ENCODE data around the gene MUCL3.
"Not testable (repeated sequence)": the region's sequence is repeated elsewhere in the genome, so short reads cannot be mapped to it uniquely, and the experiment has no call there.

MUCL3 gene

DNA sequence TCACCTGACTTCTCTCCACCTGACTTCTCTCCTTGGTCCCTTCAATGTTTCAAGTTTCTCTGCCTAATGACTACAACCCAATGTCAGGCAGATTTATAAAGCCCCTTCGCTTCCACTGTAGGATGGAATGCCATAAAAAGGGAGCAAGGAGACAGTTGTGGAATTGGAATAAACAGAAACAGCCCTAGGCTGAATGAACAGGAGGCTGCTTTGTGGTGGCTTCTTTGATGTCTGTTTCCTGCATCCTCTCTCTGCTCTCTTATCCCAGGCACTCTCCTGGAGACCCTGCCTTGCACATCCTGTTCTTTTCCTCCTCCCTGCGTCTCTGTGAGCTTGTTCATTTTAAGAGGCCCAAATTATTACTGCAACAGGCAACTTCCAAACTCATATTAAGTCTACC lies 16.9 kb downstream of the MUCL3 start:
- no peak for DNase-seq (ENCODE audit: low read depth, low spot score)
- Histone ChIP-seq H3K4me3 (ENCODE audit: low read length) (no peak overlapping the region), H3K36me3 (ENCODE audit: control insufficient read depth, insufficient read depth, low read length) (no peaks in the 10 kb centered on the region), H3K27ac (ENCODE audit: low read length) (no peak overlapping the region), H3K4me1 (ENCODE audit: control insufficient read depth, insufficient read depth, low read length) (peaks cover 1% of the 10 kb centered on the region; the same call in 1 of the 2 replicates), H3K27me3 (ENCODE audit: control insufficient read depth, insufficient read depth, low read length) (peaks cover 2% of the 10 kb centered on the region; the same call in 1 of the 2 replicates), H3K9me3 (ENCODE audit: control insufficient read depth, insufficient read depth, low read length) (no peaks in the 10 kb centered on the region)
- WGBS (ENCODE audit: insufficient coverage, insufficient read length): no CpG with 5 or more reads among the region's 2 CpGs

DNA sequence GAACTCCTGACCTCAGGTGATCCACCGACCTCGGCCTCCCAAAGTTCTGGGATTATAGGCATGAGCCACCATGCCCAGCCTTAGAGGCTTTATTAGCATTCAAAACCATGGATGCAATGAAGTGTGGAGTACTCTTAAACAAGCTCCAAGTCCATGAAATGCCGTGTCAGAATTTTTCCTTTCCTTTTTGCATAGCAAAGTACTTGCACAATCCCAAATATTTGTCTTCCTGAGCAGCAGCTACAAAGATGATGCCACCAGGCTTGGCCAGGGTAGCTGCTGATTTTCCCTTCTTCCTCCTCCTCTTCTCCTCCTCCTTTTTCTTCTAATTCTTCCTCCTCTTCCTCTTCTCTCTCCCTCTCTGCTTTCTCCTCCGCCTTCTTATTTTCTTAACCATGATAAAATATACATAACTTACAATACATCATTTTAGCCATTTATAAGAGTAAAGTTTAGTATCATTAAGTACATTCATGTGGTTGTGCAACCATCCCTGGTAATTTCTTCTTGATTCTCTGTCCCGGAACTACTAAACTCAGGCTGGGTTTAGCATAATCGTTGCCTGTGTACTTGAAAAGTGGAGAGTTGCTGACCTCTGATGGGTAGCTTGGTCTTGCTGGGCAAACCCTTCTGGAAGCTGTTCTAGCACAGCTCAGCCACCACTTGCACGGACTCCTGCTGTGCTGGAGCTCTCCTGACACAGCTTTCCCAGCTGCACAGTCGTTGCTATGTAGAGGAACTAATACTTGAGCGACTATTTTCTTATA lies 20.3 kb downstream of the MUCL3 start:
- Histone ChIP-seq H3K27ac (ENCODE audit: low read length) (no peak overlapping the region), H3K9me3 (ENCODE audit: control insufficient read depth, insufficient read depth, low read length) (no peaks in the 10 kb centered on the region), H3K36me3 (ENCODE audit: control insufficient read depth, insufficient read depth, low read length) (no peaks in the 10 kb centered on the region), H3K4me1 (ENCODE audit: control insufficient read depth, insufficient read depth, low read length) (no peaks in the 10 kb centered on the region), H3K4me3 (ENCODE audit: low read length) (no peak overlapping the region), H3K27me3 (ENCODE audit: control insufficient read depth, insufficient read depth, low read length) (peaks cover 1% of the 10 kb centered on the region; the same call in 1 of the 2 replicates)
- 100% methylated on average over 1 of the region's 9 CpGs for WGBS (ENCODE audit: insufficient coverage, insufficient read length)
- DNase-seq (ENCODE audit: low read depth, low spot score): no peak

DNA sequence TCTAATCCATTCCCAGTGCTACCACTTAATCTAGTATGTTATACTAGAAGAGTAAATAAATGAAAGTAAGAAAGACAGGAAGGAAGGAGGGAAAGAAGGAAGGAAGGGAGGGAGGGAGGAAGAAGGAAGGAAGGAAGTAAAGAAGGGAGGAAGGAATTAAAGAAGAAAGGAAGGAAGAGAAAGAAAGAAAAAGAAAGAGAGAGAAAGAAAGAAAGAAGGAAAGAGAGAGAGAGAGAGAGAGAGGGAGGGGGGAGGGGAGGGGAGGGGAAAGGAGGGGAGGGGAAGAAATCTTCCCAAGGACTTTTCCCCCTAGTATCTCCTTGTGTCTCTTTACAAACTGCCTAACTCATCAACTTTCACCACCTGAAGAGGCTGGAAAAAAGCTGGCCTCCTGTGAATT lies 21.9 kb downstream of the MUCL3 start:
- no peaks in the 10 kb centered on the region for H3K9me3 ChIP-seq (ENCODE audit: control insufficient read depth, insufficient read depth, low read length)
- no peak overlapping the region for H3K27ac ChIP-seq (ENCODE audit: low read length)
- H3K36me3 ChIP-seq (ENCODE audit: control insufficient read depth, insufficient read depth, low read length): no peaks in the 10 kb centered on the region
- H3K4me3 ChIP-seq (ENCODE audit: low read length): no peak overlapping the region
- no peak for DNase-seq (ENCODE audit: low read depth, low spot score)
- no peaks in the 10 kb centered on the region for H3K27me3 ChIP-seq (ENCODE audit: control insufficient read depth, insufficient read depth, low read length)
- H3K4me1 ChIP-seq (ENCODE audit: control insufficient read depth, insufficient read depth, low read length): no peaks in the 10 kb centered on the region

DNA sequence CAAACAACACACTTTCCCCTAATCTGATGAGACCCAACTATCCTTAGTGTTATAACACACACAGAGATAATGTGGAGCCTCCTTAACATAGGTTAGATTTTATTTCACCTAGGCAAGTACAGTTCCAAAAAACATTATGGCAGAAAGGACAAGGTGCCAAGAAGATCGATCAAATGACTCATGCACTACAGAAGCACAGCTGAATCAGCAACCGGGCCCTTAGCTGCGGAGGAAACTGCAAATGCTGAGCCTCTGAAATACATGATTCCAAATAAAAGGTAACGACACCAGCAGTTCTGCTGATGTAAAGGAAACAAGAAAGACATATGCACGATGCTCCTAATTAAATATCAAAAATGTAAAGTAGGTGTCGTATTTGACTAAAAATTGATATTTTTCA lies 22.9 kb downstream of the MUCL3 start:
- no CpG with 5 or more reads among the region's 6 CpGs for WGBS (ENCODE audit: insufficient coverage, insufficient read length)
- H3K27me3 ChIP-seq (ENCODE audit: control insufficient read depth, insufficient read depth, low read length): no peaks in the 10 kb centered on the region
- no peak for DNase-seq (ENCODE audit: low read depth, low spot score)
- no peak overlapping the region for H3K27ac ChIP-seq (ENCODE audit: low read length)
- H3K4me1 ChIP-seq (ENCODE audit: control insufficient read depth, insufficient read depth, low read length): no peaks in the 10 kb centered on the region
- H3K9me3 ChIP-seq (ENCODE audit: control insufficient read depth, insufficient read depth, low read length): no peaks in the 10 kb centered on the region
- H3K4me3 ChIP-seq (ENCODE audit: low read length): no peak overlapping the region
- H3K36me3 ChIP-seq (ENCODE audit: control insufficient read depth, insufficient read depth, low read length): no peaks in the 10 kb centered on the region

DNA sequence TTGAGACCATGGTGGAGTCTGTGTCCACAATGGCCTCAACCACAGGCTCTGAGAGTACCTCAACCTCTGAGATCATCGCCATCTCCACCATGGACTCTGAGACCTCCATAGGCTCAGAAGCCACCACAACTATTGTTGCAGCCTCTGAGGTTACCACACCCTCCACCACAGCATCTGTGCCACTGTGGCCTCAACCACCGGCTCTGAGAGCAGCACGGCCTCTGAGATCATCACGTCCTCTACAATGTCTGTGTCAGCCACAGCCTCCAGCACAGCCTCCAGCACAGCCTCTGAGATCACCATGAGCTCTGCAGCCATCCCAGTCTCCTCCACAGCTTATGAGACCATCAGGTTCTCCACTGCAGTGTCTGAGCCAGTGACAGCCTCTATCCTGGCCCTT lies 23.3 kb downstream of the MUCL3 start:
- no CpG with 5 or more reads among the region's 4 CpGs for WGBS (ENCODE audit: insufficient coverage, insufficient read length)
- no peaks in the 10 kb centered on the region for H3K36me3 ChIP-seq (ENCODE audit: control insufficient read depth, insufficient read depth, low read length)
- no peak overlapping the region for H3K4me3 ChIP-seq (ENCODE audit: low read length)
- no peaks in the 10 kb centered on the region for H3K27me3 ChIP-seq (ENCODE audit: control insufficient read depth, insufficient read depth, low read length)
- H3K4me1 ChIP-seq (ENCODE audit: control insufficient read depth, insufficient read depth, low read length): no peaks in the 10 kb centered on the region
- no peak overlapping the region for H3K27ac ChIP-seq (ENCODE audit: low read length)
- DNase-seq (ENCODE audit: low read depth, low spot score): no peak
- no peaks in the 10 kb centered on the region for H3K9me3 ChIP-seq (ENCODE audit: control insufficient read depth, insufficient read depth, low read length)

DNA sequence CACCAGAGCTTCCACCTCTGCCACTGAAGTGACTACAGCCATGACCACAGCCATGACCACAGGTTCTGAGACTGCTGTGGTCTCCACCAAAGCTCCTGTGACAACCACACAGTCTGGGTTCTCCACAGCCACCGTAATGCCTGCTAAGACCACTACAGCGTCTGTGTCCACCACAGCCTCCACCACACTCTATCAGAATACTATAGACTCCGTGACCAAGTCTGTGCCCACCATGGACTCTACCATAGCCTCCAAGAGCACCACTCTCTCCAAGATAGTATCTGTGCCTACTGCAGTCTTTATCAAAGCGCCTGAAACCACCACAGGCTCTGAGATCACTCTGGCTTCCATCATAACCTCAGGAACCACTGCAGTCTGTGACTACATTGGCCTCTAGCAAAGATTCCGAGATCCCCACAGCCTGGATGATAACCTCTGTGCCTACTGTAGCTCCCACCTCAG lies 24.4 kb downstream of the MUCL3 start:
- no peaks in the 10 kb centered on the region for H3K27me3 ChIP-seq (ENCODE audit: control insufficient read depth, insufficient read depth, low read length)
- H3K27ac ChIP-seq (ENCODE audit: low read length): no peak overlapping the region
- H3K4me3 ChIP-seq (ENCODE audit: low read length): no peak overlapping the region
- no peaks in the 10 kb centered on the region for H3K36me3 ChIP-seq (ENCODE audit: control insufficient read depth, insufficient read depth, low read length)
- DNase-seq (ENCODE audit: low read depth, low spot score): no peak
- H3K4me1 ChIP-seq (ENCODE audit: control insufficient read depth, insufficient read depth, low read length): no peaks in the 10 kb centered on the region
- no CpG with 5 or more reads among the region's 5 CpGs for WGBS (ENCODE audit: insufficient coverage, insufficient read length)
- no peaks in the 10 kb centered on the region for H3K9me3 ChIP-seq (ENCODE audit: control insufficient read depth, insufficient read depth, low read length)

DNA sequence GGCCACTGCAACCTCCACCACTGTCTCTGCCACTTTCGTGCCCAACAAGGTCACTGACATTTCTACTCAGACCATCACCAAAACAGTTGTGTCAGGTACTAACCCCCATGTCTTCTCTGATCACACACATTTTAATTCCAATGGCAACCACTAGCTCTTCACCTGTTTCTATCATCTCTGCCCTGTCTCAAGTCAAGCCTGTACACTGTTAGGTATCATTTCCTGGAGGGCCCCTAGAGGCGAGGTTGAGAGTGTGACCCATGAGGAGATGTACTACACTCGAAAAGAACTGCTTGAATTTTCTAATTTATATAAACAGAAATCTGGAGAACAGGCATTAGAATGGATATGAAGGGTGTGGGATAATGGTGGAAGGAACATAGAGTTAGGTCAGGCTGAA lies 25.4 kb downstream of the MUCL3 start:
- H3K27me3 ChIP-seq (ENCODE audit: control insufficient read depth, insufficient read depth, low read length): no peaks in the 10 kb centered on the region
- WGBS (ENCODE audit: insufficient coverage, insufficient read length): no CpG with 5 or more reads among the region's 3 CpGs
- H3K36me3 ChIP-seq (ENCODE audit: control insufficient read depth, insufficient read depth, low read length): no peaks in the 10 kb centered on the region
- no peaks in the 10 kb centered on the region for H3K4me1 ChIP-seq (ENCODE audit: control insufficient read depth, insufficient read depth, low read length)
- DNase-seq (ENCODE audit: low read depth, low spot score): no peak
- H3K4me3 ChIP-seq (ENCODE audit: low read length): no peak overlapping the region
- no peak overlapping the region for H3K27ac ChIP-seq (ENCODE audit: low read length)
- no peaks in the 10 kb centered on the region for H3K9me3 ChIP-seq (ENCODE audit: control insufficient read depth, insufficient read depth, low read length)

DNA sequence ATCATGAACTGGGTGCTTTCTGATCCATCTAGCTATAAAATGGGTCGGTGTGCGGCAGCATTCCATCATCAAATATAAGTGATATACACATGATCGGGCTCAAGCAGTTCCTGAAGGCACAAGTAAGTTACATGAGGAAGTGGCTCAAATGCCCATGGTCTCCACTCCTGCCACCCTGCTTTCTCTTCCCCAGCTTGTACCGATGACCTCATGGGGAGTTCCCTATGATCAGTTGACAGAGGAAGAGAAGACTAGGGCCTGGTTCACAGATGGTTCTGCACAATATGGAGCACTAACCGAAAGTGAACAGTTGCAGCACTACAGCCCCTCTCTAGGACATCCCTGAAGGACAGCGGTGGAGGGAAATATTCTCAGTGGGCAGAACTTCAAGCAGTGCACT lies 28.4 kb downstream of the MUCL3 start:
- not testable (repeated sequence) for H3K4me1 ChIP-seq (ENCODE audit: control insufficient read depth, insufficient read depth, low read length); H3K36me3 ChIP-seq (ENCODE audit: control insufficient read depth, insufficient read depth, low read length); H3K27me3 ChIP-seq (ENCODE audit: control insufficient read depth, insufficient read depth, low read length); H3K9me3 ChIP-seq (ENCODE audit: control insufficient read depth, insufficient read depth, low read length); DNase-seq (ENCODE audit: low read depth, low spot score); H3K4me3 ChIP-seq (ENCODE audit: low read length); H3K27ac ChIP-seq (ENCODE audit: low read length)
- WGBS (ENCODE audit: insufficient coverage, insufficient read length): no CpG with 5 or more reads among the region's 6 CpGs

DNA sequence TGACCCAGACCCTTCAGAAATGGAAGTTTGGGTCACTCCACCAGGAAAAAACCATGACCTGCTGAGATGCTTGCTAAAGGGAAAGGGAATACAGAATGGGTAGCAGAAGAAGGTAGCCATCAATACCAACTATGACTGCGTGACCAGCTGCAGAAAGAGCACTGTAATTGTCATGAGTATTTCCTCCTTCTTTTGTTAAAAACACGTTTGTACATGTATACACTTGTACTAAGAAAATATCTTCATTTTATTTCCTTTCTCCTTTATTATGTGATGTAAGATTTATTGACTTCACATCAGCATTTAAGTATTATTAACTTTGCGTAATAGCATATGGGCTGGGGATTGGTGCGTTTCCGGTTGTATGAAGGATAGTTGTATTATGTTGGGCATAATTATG lies 30.2 kb downstream of the MUCL3 start:
- H3K9me3 ChIP-seq (ENCODE audit: control insufficient read depth, insufficient read depth, low read length): no peaks in the 10 kb centered on the region
- DNase-seq (ENCODE audit: low read depth, low spot score): no peak
- WGBS (ENCODE audit: insufficient coverage, insufficient read length): no CpG with 5 or more reads among the region's 5 CpGs
- H3K27ac ChIP-seq (ENCODE audit: low read length): no peak overlapping the region
- H3K4me3 ChIP-seq (ENCODE audit: low read length): no peak overlapping the region
- H3K4me1 ChIP-seq (ENCODE audit: control insufficient read depth, insufficient read depth, low read length): no peaks in the 10 kb centered on the region
- H3K36me3 ChIP-seq (ENCODE audit: control insufficient read depth, insufficient read depth, low read length): no peaks in the 10 kb centered on the region
- no peaks in the 10 kb centered on the region for H3K27me3 ChIP-seq (ENCODE audit: control insufficient read depth, insufficient read depth, low read length)

DNA sequence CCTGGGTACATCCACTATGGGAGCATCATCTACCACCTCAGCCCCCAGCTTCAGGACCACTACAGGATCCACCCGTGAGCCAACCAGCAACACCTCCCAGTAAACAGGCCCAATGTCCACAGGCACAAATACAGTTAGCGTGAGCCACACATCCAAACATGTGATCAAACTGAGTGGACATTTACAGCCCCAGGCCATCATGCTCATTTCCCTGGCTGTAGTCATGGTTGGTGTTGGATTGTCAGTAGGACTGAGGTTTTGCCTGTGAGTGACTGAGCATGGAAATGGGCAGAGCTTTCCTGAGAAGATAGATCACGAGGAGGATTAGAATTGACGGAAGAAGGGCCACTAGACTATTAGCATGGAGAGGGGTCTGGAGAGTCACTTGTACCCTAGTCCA lies 32.0 kb downstream of the MUCL3 start:
- Histone ChIP-seq H3K27ac (ENCODE audit: low read length) (no peak overlapping the region), H3K36me3 (ENCODE audit: control insufficient read depth, insufficient read depth, low read length) (no peaks in the 10 kb centered on the region), H3K4me3 (ENCODE audit: low read length) (no peak overlapping the region), H3K27me3 (ENCODE audit: control insufficient read depth, insufficient read depth, low read length) (no peaks in the 10 kb centered on the region), H3K9me3 (ENCODE audit: control insufficient read depth, insufficient read depth, low read length) (no peaks in the 10 kb centered on the region), H3K4me1 (ENCODE audit: control insufficient read depth, insufficient read depth, low read length) (no peaks in the 10 kb centered on the region)
- no CpG with 5 or more reads among the region's 4 CpGs for WGBS (ENCODE audit: insufficient coverage, insufficient read length)
- no peak for DNase-seq (ENCODE audit: low read depth, low spot score)

All from iPS DF 6.9 (cell line).